HG03097 (cell line): Measurements from ENCODE around the gene NHS.

Experiments
- ATAC-seq: cut with Tn5 transposase; IDR thresholded peaks from one replicate; pipeline ENCODE4 v1.9.1; 2021; ENCODE audit not compliant: unreplicated experiment, low FRiP score

The NHS gene

DNA sequence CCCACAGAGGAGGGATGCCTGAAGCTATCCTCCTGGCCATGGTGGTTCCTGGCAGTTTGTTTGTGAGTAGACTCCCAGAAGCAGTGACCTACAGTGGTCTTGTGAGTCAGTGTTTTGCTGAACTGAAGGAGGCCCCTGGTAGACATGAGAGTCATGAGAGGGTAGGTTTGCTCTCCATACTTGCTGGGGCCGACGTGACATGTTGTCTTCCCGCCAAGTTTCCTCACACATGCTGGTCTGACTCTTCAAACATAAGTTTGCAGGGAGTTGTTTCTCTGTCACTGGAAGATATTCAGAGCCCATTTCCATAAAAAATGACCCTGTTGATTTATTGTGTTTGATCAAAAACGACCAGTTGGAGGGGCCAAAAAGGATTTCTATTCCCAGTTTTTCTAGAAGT lies 231.2 kb downstream of the NHS start:
- ATAC-seq, result no peak

DNA sequence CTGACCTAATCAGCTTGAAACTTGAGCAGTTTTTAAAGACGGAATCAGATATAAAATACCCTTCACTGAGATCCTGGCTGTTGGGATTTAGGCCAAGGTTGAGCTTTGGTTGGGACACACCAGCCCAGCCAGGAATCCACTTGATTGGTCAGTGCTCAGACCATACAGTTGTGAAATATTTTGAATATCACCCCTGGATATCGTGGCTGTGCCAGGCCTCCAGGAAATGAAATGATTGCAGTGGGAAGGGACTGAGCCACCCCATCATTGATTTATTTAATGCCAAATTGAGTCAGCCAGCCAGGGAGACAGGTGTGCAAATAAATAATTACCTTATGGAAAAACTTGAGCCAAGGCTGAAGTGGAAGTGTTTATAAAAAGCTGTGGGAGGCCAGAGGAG lies 233.9 kb downstream of the NHS start:
- no peak for ATAC-seq

DNA sequence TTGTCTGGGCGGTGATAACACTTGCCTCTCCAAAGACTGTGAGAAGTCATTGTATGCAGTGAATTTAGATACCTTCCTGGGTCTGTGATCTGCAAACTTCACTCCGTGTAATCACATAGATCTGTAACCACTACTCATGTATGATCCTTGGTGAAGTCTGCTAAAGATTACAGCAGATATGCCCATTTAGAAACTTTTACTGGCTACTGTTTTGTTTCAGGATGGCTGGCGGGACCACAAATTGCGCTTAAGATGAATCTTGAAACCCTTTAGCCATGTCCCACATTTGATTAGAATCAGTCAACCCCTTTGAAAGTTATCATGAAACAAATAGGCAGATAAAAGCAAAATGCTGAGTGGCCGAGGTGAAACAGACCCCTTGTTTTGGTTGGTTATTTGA lies 235.8 kb downstream of the NHS start:
- ATAC-seq, result no peak

DNA sequence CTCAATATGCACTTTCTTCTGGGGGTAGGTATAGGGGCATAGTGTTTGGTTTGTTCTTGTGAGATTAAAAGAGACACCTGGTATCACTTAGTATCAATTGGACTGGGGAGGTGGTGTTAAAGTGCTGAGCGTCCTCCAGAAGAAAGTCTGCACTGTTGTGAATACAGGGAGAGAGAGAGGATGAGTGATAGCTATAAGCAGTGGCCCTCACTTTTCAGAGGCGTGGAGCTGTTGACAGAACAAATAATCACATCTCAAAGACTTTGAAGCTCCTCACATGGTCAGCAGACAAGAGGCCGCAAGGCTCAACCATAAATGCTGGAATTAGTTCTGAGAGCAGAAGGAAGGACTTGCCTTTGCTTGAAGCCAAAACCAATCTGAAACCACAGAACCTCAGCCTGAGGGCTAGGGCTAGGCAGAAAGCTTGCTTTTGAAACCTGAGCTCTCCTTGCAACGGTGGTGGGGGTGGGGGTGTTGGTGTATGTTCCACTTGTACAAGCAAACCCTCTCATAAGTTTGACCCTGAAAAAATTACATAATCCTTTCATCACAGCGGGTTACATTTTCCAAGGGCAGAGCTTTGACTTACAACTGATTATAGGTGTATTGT lies 239.1 kb downstream of the NHS start:
- ATAC-seq, result no peak

DNA sequence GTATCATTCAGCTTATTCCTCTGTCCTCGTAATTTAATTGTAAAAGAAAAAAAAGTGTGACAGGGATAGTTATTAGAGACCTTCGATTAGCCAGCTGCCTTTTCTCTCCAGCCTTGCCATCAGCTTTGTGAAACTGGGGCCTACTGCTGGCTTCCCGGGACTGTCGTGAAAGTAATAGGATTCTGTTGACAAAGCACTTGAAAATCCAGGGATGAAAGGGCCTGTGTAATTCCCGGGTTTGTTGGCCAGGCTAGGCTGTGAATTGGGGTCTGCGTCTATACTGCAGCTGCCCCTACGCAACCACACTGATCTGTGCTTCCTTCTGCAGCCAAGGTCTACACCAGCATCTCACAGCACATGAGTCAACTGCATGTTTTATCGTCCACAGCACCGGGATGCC lies 241.9 kb downstream of the NHS start:
- ATAC-seq, result no peak

DNA sequence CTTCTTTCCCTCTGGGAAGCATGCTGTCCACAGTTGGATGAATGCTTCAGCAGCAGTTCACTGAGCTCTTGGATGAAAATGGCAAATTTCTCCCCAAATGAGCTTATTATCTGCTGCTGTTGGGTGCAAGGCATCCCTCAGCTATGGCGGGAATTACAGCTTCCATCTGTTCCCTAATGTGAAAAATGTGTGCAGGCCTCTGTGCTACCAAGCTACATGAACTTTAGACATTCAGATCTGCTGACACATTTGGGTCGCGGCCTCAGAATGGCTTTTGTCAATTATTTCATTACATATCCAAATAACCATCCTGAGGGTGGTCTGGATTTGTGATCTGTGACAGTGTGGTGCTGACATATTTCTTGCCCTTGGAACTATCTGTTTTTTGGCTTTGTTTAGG lies 242.8 kb downstream of the NHS start:
- no peak for ATAC-seq

DNA sequence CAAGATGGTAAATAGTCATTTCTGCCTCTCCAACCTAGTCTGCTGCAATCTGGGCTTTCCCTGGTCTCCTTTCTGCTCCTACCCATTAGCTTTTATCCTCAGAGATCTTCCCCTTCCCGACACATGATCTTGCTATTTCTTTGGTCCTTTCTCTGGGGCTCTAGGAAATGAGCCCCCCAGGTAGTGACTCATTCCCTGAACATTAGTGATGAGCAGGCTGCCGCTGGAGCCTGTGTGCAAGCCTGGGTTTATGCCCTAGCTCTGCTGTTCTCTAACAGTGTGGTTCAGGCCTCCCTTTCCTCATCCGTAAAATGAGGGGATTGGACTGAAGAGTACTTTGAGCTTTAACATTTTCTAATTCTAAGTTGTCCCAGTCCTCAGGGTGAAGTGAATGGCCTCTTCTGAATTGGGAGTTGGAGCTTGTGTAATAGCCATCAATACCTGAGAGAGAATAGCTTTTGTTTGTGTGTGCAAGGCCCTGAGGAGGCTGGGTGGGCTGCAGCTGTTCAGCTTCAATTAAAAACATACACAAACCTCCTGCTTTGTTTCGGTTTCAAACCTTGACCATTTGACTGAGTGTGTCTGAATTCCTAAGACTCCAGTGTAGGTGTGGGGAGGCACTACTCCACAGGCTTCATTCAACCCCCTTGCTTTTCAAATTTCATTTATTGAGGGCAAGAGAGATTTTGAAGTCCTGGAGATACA lies 246.7 kb downstream of the NHS start:
- ATAC-seq, result no peak

DNA sequence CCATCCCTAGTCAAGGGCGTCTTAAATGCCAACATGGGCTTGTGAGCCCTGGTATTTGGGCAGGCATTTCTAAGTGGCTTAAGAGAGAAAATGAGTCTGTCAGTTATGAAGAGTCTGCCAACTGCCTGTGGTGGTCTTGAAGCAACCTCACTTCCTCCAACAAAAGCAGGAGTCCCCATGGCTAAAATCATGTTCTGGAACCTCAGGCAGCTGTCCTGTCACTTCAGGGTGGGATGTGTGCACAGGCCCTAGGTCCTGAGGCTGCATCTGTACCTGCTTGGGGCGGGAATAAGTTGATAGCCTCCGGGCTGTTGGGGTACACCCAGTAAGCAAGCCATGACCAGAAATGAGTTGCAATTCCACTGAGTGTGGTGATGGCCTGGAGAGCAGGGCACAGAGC lies 247.3 kb downstream of the NHS start:
- ATAC-seq, result no peak

DNA sequence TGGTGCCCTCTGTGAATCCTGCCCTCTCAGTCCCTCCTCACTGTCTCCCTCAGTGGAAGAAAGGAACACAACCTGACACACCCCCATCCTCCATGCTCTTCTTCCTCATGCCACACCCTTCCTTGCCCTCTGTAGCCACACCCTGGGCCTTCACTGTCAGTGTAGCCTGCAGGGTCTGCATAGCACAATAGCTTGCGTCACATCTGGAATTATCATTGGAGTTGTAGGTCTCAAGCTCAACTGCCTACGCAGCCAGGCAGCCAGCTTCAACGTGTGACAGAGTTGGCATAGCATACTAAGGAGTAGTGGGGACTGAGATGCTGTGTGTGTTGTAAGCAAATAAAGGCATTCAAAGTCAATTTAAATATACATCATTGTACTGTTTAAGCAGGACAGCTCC lies 248.8 kb downstream of the NHS start:
- no peak for ATAC-seq

DNA sequence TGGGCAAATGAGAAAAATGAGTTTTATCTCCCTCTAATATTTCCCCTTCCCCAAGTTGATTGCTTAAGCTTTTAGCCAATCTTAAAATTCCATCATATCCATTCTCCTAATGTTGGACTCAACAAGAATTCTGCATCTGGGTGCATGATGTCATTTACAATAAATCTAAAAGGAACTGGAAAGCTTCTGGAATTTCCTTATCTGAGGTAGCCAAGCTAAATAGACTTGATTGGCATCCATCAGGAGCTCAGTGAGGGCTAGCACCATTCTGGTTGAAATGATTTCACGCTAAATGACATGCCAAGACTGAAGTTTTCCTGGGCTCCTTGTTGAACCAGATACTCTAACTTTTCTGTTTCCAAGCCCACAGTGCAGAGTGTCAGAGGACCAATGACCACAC lies 252.0 kb downstream of the NHS start:
- ATAC-seq, result no peak

DNA sequence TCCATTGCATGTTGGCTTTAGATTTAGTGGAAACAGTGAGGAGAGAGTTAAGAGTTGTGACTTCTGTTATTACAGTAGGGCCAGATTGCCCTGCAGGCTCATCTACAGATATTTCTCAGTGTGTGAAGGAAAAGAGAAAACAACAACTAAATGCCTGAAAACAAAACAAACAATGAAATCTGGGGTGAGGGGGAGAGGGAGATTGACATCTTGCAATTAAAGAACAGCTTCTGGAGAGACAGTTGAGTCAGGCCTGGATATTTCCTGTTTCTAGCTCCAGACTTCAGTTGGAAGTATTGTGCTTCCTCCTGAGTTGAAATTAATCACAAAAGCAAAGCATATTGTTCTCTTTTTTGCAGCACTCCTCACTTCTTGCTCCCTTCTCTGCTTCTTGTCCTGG lies 254.0 kb downstream of the NHS start:
- no peak for ATAC-seq

DNA sequence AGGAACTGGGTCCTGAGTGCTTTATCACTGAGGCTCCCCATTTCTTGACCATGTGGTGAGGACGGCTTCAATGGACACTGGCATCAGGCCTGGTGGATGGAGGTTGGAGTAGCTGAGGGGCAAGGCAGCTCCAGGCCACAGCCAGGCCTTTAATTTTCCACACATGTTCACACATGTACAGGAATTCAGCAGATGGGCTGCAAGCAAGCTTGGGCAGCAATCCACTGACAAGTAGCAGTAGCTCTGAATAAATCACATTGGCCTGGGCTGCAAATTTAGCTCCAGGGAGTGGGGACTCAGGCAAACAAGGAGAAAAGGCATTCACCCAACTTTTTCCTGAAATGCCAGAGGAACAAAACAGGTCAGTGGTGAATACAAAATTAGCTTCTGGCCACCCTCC lies 254.5 kb downstream of the NHS start:
- ATAC-seq, result no peak

DNA sequence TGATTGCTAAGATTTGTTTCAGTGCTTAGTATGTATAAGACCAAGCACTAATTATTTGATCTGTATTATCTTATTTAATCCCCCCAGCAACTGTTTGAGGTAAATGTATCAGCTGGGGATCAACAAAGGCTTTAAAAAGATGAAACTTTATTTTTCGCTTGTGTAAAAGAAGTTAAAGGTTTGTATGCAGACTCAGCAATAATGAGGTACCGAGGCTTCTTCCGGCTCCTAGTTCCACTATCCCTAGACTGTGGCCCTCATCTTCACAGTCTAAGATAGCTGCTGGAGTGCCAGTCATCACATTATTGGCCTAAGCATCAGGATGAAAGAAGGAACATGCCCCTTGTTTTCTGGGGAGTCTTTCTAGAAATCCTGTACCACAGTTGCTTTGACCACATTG lies 256.6 kb downstream of the NHS start:
- ATAC-seq, result no peak

DNA sequence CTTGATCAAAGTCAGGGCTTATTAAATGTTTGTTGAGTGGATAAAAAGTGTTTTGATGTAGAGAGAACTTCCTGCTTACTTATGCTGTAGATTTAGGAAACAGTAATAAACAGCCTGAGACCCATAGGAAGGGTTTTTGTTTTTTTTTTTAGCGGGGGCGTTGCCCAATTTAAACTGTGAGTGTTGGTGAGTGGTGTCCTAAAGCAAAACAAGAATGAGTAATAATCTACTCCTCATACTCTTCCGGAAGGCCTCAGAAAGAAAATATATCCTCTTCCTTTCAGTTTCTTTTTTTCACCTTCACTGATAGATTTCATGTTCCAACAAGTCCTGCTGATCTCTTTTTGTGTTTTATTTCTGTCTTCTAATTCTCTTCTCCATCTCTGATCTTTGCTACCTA lies 257.9 kb downstream of the NHS start:
- ATAC-seq, result no peak

DNA sequence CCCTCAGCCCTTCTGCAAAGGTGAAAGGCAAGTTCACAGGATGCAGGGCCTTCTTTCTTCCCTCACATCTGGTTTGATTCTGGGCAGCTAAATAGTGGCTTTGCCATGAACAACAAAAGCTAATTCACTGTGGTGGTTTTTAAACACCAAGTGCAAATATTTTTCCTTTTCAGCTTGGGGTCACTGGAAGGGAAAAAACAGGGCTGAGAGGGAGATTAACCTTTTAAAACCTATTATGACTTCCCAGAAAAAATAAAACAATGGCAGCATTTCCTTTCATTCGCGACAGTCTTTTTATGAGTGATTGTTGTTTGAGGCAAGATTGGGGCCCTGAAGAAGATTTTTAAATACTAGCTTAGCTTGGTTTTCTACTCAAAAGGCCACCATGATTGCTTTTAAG lies 258.5 kb downstream of the NHS start:
- no peak for ATAC-seq

DNA sequence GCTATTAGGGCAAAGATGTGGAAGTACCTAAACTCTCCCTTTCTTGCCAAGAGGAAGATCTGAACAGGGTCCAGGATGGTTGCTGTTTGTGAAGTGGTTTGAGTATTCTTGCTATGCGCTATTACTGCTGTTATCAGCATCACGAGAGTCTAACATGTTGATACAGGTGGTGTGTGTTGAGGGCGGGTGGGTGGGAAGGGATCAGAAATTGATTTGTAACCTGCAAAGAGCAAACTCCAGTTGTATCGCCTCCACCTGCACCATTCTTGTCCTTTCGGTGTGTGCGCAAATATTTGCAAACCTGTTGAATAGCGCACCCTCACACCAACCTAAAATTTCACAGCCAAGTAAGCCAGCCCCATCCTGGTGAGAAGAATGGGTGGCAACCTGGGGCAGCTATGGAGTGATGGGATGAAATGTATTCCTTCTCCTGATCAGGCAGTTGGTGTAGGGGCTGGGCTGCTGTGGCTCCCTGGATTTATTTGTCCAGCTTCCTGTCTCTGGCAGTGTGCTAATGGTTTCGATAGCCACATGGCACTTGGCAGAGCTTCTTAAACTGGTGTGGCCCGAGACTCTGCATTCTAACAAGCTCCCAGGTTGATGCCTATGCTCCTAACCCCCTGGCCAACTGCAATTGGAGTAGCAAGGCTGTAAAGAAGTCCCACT lies 259.7 kb downstream of the NHS start:
- ATAC-seq, result no peak

DNA sequence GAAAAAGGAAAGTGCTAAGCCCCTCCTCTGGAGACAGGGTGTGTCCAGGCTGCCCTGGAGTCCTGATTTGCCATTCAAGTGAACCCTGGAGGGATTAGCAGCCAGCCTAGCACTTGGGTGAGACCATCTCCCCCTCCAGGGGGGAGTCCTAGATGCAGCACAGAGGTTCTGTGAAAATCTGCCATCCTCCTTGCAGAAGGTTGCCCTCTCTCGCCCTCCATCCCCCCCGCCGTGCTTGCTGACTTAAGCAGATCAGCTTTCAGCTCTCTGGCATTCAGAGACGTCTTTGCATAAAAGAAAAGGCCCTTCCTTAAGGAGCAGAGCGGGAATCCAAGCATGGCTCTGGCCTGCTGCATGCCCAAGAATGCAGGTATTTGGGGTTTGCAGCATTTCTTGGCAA lies 260.2 kb downstream of the NHS start:
- no peak for ATAC-seq

DNA sequence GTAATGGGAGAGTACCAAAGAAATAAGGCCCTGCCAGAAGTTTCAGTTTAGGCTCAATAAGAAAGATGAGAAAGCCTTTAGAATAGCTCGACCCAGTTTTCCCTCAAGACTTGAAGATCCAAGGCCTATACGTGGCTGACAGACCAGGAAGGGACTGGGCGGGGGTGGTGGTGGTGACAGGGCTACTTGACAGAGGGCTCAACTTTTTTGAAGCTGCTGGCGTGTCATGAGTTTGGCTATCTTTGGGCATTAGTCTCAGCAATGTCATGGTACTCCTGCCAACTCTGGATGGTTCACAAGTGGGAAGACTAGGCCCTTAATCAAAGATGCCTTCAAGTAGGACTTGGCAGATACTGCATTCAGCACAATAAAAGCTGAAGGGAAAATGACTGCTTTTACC lies 262.2 kb downstream of the NHS start:
- no peak for ATAC-seq

DNA sequence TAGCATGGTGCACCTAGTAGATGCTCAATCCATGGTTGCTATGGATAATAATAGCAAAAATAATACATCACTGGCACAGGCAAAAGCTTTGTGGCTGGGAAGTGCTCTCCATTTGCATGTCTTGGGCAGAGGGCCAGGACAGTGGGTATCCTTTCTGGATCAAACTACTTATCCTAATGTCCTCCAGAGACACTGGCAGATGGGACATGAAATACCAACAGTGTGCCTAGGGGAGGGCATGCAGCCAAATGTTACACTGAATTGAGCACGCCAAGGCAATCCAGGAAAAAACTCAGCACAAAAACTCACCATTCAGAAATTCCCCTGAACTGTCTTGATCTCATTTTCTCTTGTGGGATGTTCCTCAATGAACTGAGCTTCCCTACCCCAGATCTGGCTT lies 263.7 kb downstream of the NHS start:
- ATAC-seq, result no peak

DNA sequence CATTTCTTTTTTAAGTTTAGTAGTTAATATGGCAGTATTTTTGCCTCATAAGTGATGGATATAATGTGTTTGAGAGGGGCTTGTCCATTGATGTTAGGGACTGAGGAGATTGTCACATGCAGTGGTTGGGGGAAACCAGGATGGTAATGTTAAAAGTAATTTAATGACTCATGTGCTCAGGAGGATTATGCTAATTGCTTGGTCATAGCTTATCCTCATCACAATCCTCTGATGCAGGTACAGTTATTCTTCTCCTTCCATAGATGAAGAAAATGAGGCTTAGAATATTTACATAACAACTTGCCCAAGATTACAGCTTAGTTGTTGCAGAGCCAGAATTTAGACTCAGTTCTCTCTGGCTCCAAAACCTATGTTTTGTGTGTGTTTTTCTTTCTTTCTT lies 267.9 kb downstream of the NHS start:
- ATAC-seq, result no peak

DNA sequence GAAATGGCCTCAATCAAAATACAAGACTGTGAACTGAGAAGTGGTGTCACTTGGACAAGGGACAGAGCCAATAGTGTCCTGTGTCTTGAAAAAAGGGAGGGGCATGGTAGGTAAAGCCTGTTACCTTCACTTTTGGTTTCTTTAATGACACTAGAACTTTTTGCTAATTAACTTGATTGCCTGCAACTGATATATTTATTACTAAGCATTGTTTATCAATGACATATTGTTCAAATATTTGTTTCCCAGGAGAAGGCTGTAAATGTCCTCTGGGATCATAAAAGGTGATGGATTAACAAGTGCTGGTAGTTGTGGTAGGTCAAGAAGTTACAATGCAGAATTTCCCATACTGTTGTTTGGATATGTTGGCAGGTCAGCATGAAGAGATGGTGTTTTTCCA lies 268.5 kb downstream of the NHS start:
- no peak for ATAC-seq

DNA sequence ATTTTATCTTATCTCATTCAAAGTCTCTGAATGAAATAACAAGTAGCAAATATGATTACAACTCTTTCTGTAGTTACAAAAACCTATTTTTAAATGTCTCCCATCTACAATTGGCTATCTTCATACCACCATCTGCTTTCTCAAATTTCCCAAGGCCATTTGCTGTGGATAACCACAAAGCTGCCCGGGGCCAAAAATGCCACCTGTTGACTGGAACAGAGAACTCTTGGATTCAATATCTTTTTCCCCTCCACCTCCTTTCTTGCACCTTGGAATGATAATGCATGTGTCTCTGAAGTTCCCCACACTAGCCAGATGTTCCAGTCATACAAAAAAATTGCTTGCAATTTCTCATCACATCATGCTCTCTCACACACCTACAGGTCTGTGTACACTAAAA lies 269.0 kb downstream of the NHS start:
- ATAC-seq, result no peak
